NCI-H1930 (cell line): Measurements from ENCODE around the gene MGAT5B.

ENCODE experiments used
- DNase-seq, 2 experiments: peaks; one replicate each; lab custom pipeline; 2025; lab: John Stamatoyannopoulos, UW

Gene MGAT5B

GRCh38 chr17:76927982-76928381, 59.8 kb downstream of the MGAT5B start:
- DNase-seq, result no peak

- DNase-seq, result no peak
These were observed 60.9 kb downstream of the MGAT5B start for GRCh38 chr17:76929148-76929547.

- DNase-seq, result no peak
These were observed 61.4 kb downstream of the MGAT5B start for GRCh38 chr17:76929601-76930000.

- no peak for DNase-seq
These were observed 61.9 kb downstream of the MGAT5B start for GRCh38 chr17:76930107-76930506.

- no peak for DNase-seq
These were observed 64.5 kb downstream of the MGAT5B start for GRCh38 chr17:76932402-76933333.

GRCh38 chr17:76934561-76935320, 66.5 kb downstream of the MGAT5B start:
- no peak for DNase-seq

GRCh38 chr17:76935331-76935730, 67.1 kb downstream of the MGAT5B start:
- DNase-seq, result no peak

GRCh38 chr17:76937238-76937637, 69.0 kb downstream of the MGAT5B start:
- no peak for DNase-seq

- DNase-seq, result no peak
These were observed 69.8 kb downstream of the MGAT5B start for GRCh38 chr17:76938009-76938408.

- DNase-seq, result no peak
These were observed 72.1 kb downstream of the MGAT5B start for GRCh38 chr17:76940295-76940694.

GRCh38 chr17:76940738-76941350, 72.6 kb downstream of the MGAT5B start:
- no peak for DNase-seq

- DNase-seq, result no peak
These were observed 75.0 kb downstream of the MGAT5B start for GRCh38 chr17:76943202-76943601.

- DNase-seq, result peak in 1 of 2 experiments; percentile 14
These were observed 75.6 kb downstream of the MGAT5B start for GRCh38 chr17:76943781-76944213.

- no peak for DNase-seq
These were observed 76.3 kb downstream of the MGAT5B start for GRCh38 chr17:76944477-76944876.

- DNase-seq, result no peak
These were observed 78.0 kb downstream of the MGAT5B start for GRCh38 chr17:76946111-76946771.

GRCh38 chr17:76946772-76947135, 78.5 kb downstream of the MGAT5B start:
- no peak for DNase-seq

- DNase-seq, result no peak
These were observed 79.1 kb downstream of the MGAT5B start for GRCh38 chr17:76947309-76947708.

- DNase-seq, result no peak
These were observed 79.6 kb downstream of the MGAT5B start for GRCh38 chr17:76947771-76948170.

GRCh38 chr17:76948301-76948700, 80.1 kb downstream of the MGAT5B start:
- no peak for DNase-seq

- no peak for DNase-seq
These were observed 80.6 kb downstream of the MGAT5B start for GRCh38 chr17:76948726-76949342.

GRCh38 chr17:76949913-76950695, 81.9 kb downstream of the MGAT5B start:
- DNase-seq, result no peak
